PC-9 (cell line): Measurements from ENCODE around the gene PFAS. TPM values are rescaled to one million over a fixed set of nuclear protein-coding genes. Genes with fewer than 3 reads are reported as not detected.
"Not testable (repeated sequence)": the region's sequence is repeated elsewhere in the genome, so short reads cannot be mapped to it uniquely, and the experiment has no call there.

Experiments
- BruUV-seq: library from RNA; stranded (reverse); fragments of 400-500 nt; replicated peaks from 2 replicates; lab custom pipeline; 2021; lab: Mats Ljungman, UMichigan
- CTCF ChIA-PET: fragments of 300-600 bp; sonication (Branson Sonifier 250); formaldehyde crosslinking; loops from one replicate; lab custom pipeline; 2022; ENCODE audit warnings: antibody characterized with exemption; lab: Charles Lee
- POLR2A ChIA-PET: fragments of 300-600 bp; sonication (Branson Sonifier 250); formaldehyde crosslinking; loops from one replicate; lab custom pipeline; 2022; ENCODE audit warnings: antibody characterized with exemption; ENCODE audit not compliant: unreplicated experiment; lab: Charles Lee
- DNase-seq, 2 experiments: peaks; one replicate each; pipeline versions ENCODE4 v3.0.0 to v3.0.0-alpha.2; 2015 to 2022; ENCODE audit warnings: mixed read lengths in 1 of 2
- H2AFZ ChIP-seq: fragments of 200-600 bp; sonication (generic); 2 replicates; pipeline ENCODE4 v1.8.1; 2017; ENCODE audit warnings: antibody characterized with exemption
- H3F3A ChIP-seq: fragments of 200-600 bp; sonication (generic); 2 replicates; pipeline ENCODE4 v1.8.1; 2017; ENCODE audit warnings: antibody characterized with exemption, mild to moderate bottlenecking, low read depth; ENCODE audit not compliant: insufficient read depth
- H3K27ac ChIP-seq: fragments of 200-600 bp; sonication (generic); 2 replicates; pipeline ENCODE4 v1.6.1; 2016; ENCODE audit warnings: mixed run types
- H3K27me3 ChIP-seq: fragments of 200-600 bp; sonication (generic); 2 replicates; pipeline ENCODE4 v1.6.1; 2016; ENCODE audit warnings: low read depth, mixed run types; ENCODE audit not compliant: insufficient read depth
- H3K36me3 ChIP-seq: fragments of 200-600 bp; sonication (generic); 2 replicates; pipeline ENCODE4 v1.6.1; 2016; ENCODE audit warnings: low read depth, mixed run types
- H3K4me1 ChIP-seq: fragments of 200-600 bp; sonication (generic); replicated peaks from 2 replicates; pipeline ENCODE4 v1.6.1; 2016; ENCODE audit warnings: mixed run types; ENCODE audit not compliant: insufficient read depth
- H3K4me2 ChIP-seq: fragments of 200-600 bp; sonication (generic); 2 replicates; pipeline ENCODE4 v1.6.1; 2017; ENCODE audit warnings: mixed run types
- H3K4me3 ChIP-seq: fragments of 200-600 bp; sonication (generic); 2 replicates; pipeline ENCODE4 v1.6.1; 2016; ENCODE audit warnings: mixed run types
- H3K79me2 ChIP-seq: fragments of 200-600 bp; sonication (generic); 2 replicates; pipeline ENCODE4 v1.6.1; 2017; ENCODE audit warnings: low read depth, mixed run types
- H3K9me2 ChIP-seq: fragments of 200-600 bp; sonication (generic); 2 replicates; pipeline ENCODE4 v1.8.1; 2017; ENCODE audit warnings: mild to moderate bottlenecking; ENCODE audit not compliant: insufficient read depth
- H3K9me3 ChIP-seq: fragments of 200-600 bp; sonication (generic); 2 replicates; pipeline ENCODE4 v1.8.1; 2016; ENCODE audit warnings: low read depth; ENCODE audit not compliant: insufficient read depth
- H4K20me1 ChIP-seq: fragments of 200-600 bp; sonication (generic); 2 replicates; pipeline ENCODE4 v1.8.1; 2017; ENCODE audit not compliant: insufficient read depth
- CTCF ChIP-seq: fragments of 200-600 bp; sonication (generic); conservative IDR thresholded peaks from 2 replicates; pipeline ENCODE4 v1.6.1; 2017; ENCODE audit warnings: mixed run types, antibody characterized with exemption, mild to moderate bottlenecking, moderate library complexity
- EZH2 ChIP-seq: fragments of 200-600 bp; sonication (generic); IDR thresholded peaks from 2 replicates; pipeline ENCODE4 v1.8.0; 2017; ENCODE audit warnings: antibody characterized with exemption, low read depth
- intact Hi-C: fragments of 100-400 bp; cut with micrococcal nuclease; formaldehyde crosslinking; loops from one replicate; pipeline ENCODE4 v1.10.0; 2022; ENCODE audit not compliant: unreplicated experiment
- total RNA-seq: library from RNA; stranded (reverse); gene quantifications from 2 replicates; pipeline ENCODE4 v1.2.3, GENCODE V29; 2021

Gene PFAS
- total RNA-seq, 1 experiment from 2014 or later = 68.2 TPM

DNA sequence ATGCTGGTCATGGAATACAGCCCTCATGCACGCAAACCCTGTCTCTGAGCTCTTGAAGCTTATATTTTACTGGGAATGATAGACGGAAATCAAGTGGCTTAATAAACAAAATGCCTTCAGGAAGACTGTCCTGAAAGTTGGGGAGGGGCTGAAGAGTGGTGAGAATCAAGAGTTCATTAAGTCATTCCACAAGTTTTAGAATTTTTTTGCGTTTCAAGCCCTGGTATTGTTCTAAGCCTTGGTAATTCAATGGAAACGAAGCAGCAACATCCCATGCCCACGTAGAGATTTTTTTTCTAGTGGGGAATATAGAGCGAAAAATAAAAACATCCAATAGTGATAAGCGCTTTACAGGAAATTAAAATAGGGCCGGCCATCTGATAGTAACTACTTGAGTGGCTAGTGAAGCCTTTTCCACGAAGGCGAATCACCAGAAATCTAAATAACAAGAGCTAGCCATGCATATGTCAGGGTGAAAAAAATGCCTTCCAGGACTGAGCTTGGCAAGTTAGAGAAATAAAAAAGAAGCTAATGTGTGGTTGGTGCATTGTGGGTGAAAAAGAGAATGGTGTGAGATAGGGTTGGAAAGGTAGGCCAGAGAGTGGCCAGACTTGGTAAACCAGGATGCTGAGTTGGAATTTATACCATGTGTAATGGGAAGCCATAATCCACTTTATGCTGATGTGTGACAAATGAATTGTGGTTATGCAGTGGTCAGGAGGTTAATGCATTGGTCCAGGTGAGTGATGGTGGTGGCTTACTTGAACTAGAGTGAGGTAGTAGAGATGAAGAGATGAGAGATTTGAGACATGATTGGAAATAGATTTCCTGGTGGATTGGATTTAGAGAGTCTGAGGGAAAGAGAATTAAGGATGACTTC, 772 bp downstream of the PFAS start:
- H3K4me2 ChIP-seq = peak overlapping the region; percentile 80
- H3K4me1 ChIP-seq = peaks cover 8% of the 10 kb centered on the region; the same call in 1 of the 2 replicates
- H3K9me3 ChIP-seq = no peaks in the 10 kb centered on the region
- intact Hi-C loops = loop anchor here (2.0 kb wide), 2 partner anchors 45 to 135 kb away; partner anchors contain the start of gene SLC25A35
- H3K9me2 ChIP-seq = no peaks in the 10 kb centered on the region
- no peaks in the 10 kb centered on the region for H4K20me1 ChIP-seq
- H3K4me3 ChIP-seq = peak overlapping the region; percentile 99
- H3K36me3 ChIP-seq = no peaks in the 10 kb centered on the region
- peaks cover 47% of the 10 kb centered on the region for H3K79me2 ChIP-seq
- CTCF ChIA-PET = interaction anchor here (0.6 kb wide), 1 partner anchor 27 kb away, joined by 3 read pairs; no protein-coding TSS in a partner anchor
- H3K27me3 ChIP-seq = no peaks in the 10 kb centered on the region
- POLR2A ChIA-PET = interaction anchor here (0.6 kb wide), 1 partner anchor 31 kb away, joined by 3 read pairs; no protein-coding TSS in a partner anchor
- peak overlapping the region; percentile 99 for H2AFZ ChIP-seq
- DNase-seq = no peak
- TSS peak; percentile 70 for BruUV-seq
- H3F3A ChIP-seq = peaks cover 19% of the 10 kb centered on the region
- H3K27ac ChIP-seq = peak overlapping the region; percentile 93
- TF ChIP-seq EZH2 (no peak), CTCF (no peak)

DNA sequence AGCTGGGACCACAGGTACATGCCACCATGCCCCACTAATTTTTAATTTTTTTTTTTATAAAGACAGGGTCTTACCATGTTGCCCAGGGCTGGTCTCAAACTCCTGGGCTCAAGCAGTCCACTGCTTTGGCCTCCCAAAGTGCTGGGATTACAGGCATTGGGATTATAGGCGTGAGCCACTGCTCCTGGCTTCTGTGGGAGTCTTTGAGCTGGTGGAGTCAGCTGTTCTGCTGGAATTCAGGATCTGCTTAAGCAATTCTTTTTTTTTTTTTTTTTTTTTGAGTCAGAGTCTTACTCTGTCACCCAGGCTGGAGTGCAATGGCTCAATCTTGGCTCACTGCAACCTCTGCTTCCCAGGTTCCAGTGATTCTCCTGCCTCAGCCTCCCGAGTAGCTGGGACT, 2.3 kb downstream of the PFAS start:
- H4K20me1 ChIP-seq, H3K4me3 ChIP-seq, H2AFZ ChIP-seq, H3K27ac ChIP-seq, DNase-seq, BruUV-seq, H3K27me3 ChIP-seq, H3K4me1 ChIP-seq, H3K9me2 ChIP-seq, H3K36me3 ChIP-seq, intact Hi-C loops, H3K4me2 ChIP-seq, H3K9me3 ChIP-seq: not testable (repeated sequence)
- peaks cover 33% of the 10 kb centered on the region for H3K79me2 ChIP-seq
- POLR2A ChIA-PET = interaction anchor here (0.6 kb wide), 1 partner anchor 44 kb away, joined by 6 read pairs; the partner anchor contains the start of gene SLC25A35
- H3F3A ChIP-seq = peaks cover 19% of the 10 kb centered on the region
- CTCF ChIA-PET = interaction anchor here (0.6 kb wide), 1 partner anchor 133 kb away, joined by 6 read pairs; no protein-coding TSS in a partner anchor

GRCh38 chr17:8253801-8254200, 4.7 kb downstream of the PFAS start:
- no peak for DNase-seq
- H3K79me2 ChIP-seq = peaks cover 31% of the 10 kb centered on the region
- no peaks in the 10 kb centered on the region for H3K9me2 ChIP-seq
- intact Hi-C loops = no loop called here
- CTCF ChIA-PET = interaction anchor here (0.8 kb wide), 1 partner anchor 47 kb away, joined by 3 read pairs; no protein-coding TSS in a partner anchor
- no peaks in the 10 kb centered on the region for H3K36me3 ChIP-seq
- no peaks in the 10 kb centered on the region for H4K20me1 ChIP-seq
- H3K27ac ChIP-seq = no peak overlapping the region
- POLR2A ChIA-PET = no interaction called here
- no peak overlapping the region for H3K4me2 ChIP-seq
- no TSS peak for BruUV-seq
- no peak overlapping the region for H2AFZ ChIP-seq
- no peaks in the 10 kb centered on the region for H3K9me3 ChIP-seq
- H3K4me3 ChIP-seq = no peak overlapping the region
- H3K27me3 ChIP-seq = no peaks in the 10 kb centered on the region
- peaks cover 8% of the 10 kb centered on the region; the same call in 1 of the 2 replicates for H3K4me1 ChIP-seq
- H3F3A ChIP-seq = peaks cover 6% of the 10 kb centered on the region
- TF ChIP-seq CTCF = no peak
- no peak for TF ChIP-seq EZH2
